ENCODE data around the gene MGP.
A peak's percentile ranks its signal among the peaks of the same experiment; 100 is the strongest.

MGP gene

GRCh38 chr12:14885718-14886221 lies at the start of gene MGP:
Gene MGP, minus strand, starts transcription at chr12:14885854. Its CDS starts 63 bp downstream, at chr12:14885791.
- no peak for DNase-seq

GRCh38 chr12:14935031-14935430 lies 49.4 kb upstream of the MGP start:
- DNase-seq = no peak

- DNase-seq = no peak
These were observed 48.9 kb upstream of the MGP start for GRCh38 chr12:14934511-14934910.

- DNase-seq = no peak
These were observed 46.3 kb upstream of the MGP start for GRCh38 chr12:14931791-14932560.

- no peak for DNase-seq
These were observed 45.7 kb upstream of the MGP start for GRCh38 chr12:14931359-14931758.

- no peak for DNase-seq
These were observed 44.6 kb upstream of the MGP start for GRCh38 chr12:14930299-14930698.

GRCh38 chr12:14928931-14929330 lies 43.3 kb upstream of the MGP start:
- no peak for DNase-seq

GRCh38 chr12:14927267-14927666 lies 41.6 kb upstream of the MGP start:
- DNase-seq = no peak

GRCh38 chr12:14924541-14924940 lies 38.9 kb upstream of the MGP start:
- no peak for DNase-seq

GRCh38 chr12:14923944-14924343 lies 38.3 kb upstream of the MGP start:
- DNase-seq = no peak

GRCh38 chr12:14921218-14921617 lies 35.6 kb upstream of the MGP start:
- DNase-seq = no peak

GRCh38 chr12:14920475-14921126 lies 34.9 kb upstream of the MGP start:
- no peak for DNase-seq

GRCh38 chr12:14919455-14919854 lies 33.8 kb upstream of the MGP start:
- DNase-seq = no peak

GRCh38 chr12:14915736-14916135 lies 30.1 kb upstream of the MGP start:
- DNase-seq = no peak

GRCh38 chr12:14913381-14913781 lies 27.7 kb upstream of the MGP start:
- no peak for DNase-seq

- no peak for DNase-seq
These were observed 25.5 kb upstream of the MGP start for GRCh38 chr12:14911131-14911530.

- peak; percentile 72 for DNase-seq
These were observed 24.6 kb upstream of the MGP start for GRCh38 chr12:14910090-14910915.

GRCh38 chr12:14907953-14908352 lies 22.3 kb upstream of the MGP start:
- peak; percentile 10 for DNase-seq

GRCh38 chr12:14906114-14906513 lies 20.5 kb upstream of the MGP start:
- no peak for DNase-seq

GRCh38 chr12:14905269-14906004 lies 19.8 kb upstream of the MGP start:
- no peak for DNase-seq

GRCh38 chr12:14904854-14905253 lies 19.2 kb upstream of the MGP start:
- no peak for DNase-seq

GRCh38 chr12:14903386-14904098 lies 17.9 kb upstream of the MGP start:
- DNase-seq = no peak

All from stimulated activated CD4-positive, alpha-beta T cell treated with anti-CD3 and anti-CD28 coated beads, Interleukin-1b, Interleukin-23, amount 100 ng/mL, for 48 hours (primary cell).